HepG2 (cell line): ENCODE data around the gene RPS6KC1. TPM values are rescaled to one million over a fixed set of nuclear protein-coding genes. Genes with fewer than 3 reads are reported as not detected.

ENCODE experiments used
- DMTF1 ChIP-seq: sonication (generic); formaldehyde crosslinking; IDR thresholded peaks from 2 replicates; pipeline ENCODE4 v1.4.0; 2020; ENCODE audit warnings: mild to moderate bottlenecking, missing genetic modification reagents
- IRF9 ChIP-seq: sonication (generic); formaldehyde crosslinking; IDR thresholded peaks from 2 replicates; pipeline ENCODE4 v1.8.0; 2022; ENCODE audit warnings: missing genetic modification reagents, mild to moderate bottlenecking, borderline replicate concordance
- NONO ChIP-seq, 2 experiments: fragments of 450-650 bp in 1 of 2; sonication (generic) in 1 of 2; formaldehyde crosslinking in 1 of 2; IDR thresholded peaks in 1 of 2; conservative IDR thresholded peaks in 1 of 2; 2 replicates each; pipeline versions ENCODE4 v1.6.1 to v1.8.0; 2017 to 2022; ENCODE audit warnings: mild to moderate bottlenecking in 1 of 2, missing genetic modification reagents in 1 of 2, moderate library complexity in 1 of 2
- NR1H2 ChIP-seq: sonication (generic); formaldehyde crosslinking; IDR thresholded peaks from 2 replicates; pipeline ENCODE4 v1.8.1; 2022; ENCODE audit warnings: low read depth, missing genetic modification reagents, borderline replicate concordance
- PAX8 ChIP-seq: sonication (generic); formaldehyde crosslinking; IDR thresholded peaks from 2 replicates; pipeline ENCODE4 v1.8.0; 2022; ENCODE audit warnings: mild to moderate bottlenecking, missing genetic modification reagents, borderline replicate concordance
- SCMH1 ChIP-seq: sonication (generic); formaldehyde crosslinking; IDR thresholded peaks from 2 replicates; pipeline ENCODE4 v1.9.0; 2021; ENCODE audit warnings: missing genetic modification reagents, mild to moderate bottlenecking, borderline replicate concordance
- SP140L ChIP-seq: sonication (generic); formaldehyde crosslinking; IDR thresholded peaks from 2 replicates; pipeline ENCODE4 v1.4.0; 2020; ENCODE audit warnings: missing genetic modification reagents, borderline replicate concordance
- SP4 ChIP-seq: sonication (generic); formaldehyde crosslinking; IDR thresholded peaks from 2 replicates; pipeline ENCODE4 v1.8.1; 2023; ENCODE audit warnings: mild to moderate bottlenecking, missing genetic modification reagents
- ZNF296 ChIP-seq: sonication (generic); formaldehyde crosslinking; conservative IDR thresholded peaks from 2 replicates; pipeline ENCODE4 v1.5.0; 2020; ENCODE audit warnings: mild to moderate bottlenecking, missing genetic modification reagents
- ZNF3 ChIP-seq: IDR thresholded peaks from 2 replicates; pipeline ENCODE4 v1.7.0; 2017; ENCODE audit warnings: inconsistent platforms
- ZNF430 ChIP-seq: sonication (generic); formaldehyde crosslinking; IDR thresholded peaks from 2 replicates; pipeline ENCODE4 v1.9.0; 2021; ENCODE audit warnings: mild to moderate bottlenecking, missing genetic modification reagents
- ZNF549 ChIP-seq: sonication (generic); formaldehyde crosslinking; IDR thresholded peaks from 2 replicates; pipeline ENCODE4 v1.5.0; 2020; ENCODE audit warnings: missing genetic modification reagents
- polyA plus RNA-seq, 8 experiments: library from polyadenylated mRNA; depleted of rRNA in 3 of 8; stranded (reverse) in 7 of 8; unstranded in 1 of 8; fragments of >200 nt; fragmentation: Illumina TruSeq in 4 of 8; extraction: Trizol in 4 of 8; gene quantifications; 2 replicates each; pipeline versions ENCODE4 v1.2.1 to v1.2.3, GENCODE V29; 2011 to 2016; ENCODE audit warnings: low read depth in 4 of 8, missing spikeins in 1 of 8, mixed read lengths in 1 of 8; ENCODE audit not compliant: insufficient read depth in 1 of 8
- total RNA-seq, 5 experiments: library from RNA; depleted of rRNA; stranded (reverse); fragments of >200 nt; fragmentation: Illumina TruSeq; extraction: Trizol; gene quantifications; 2 replicates each; pipeline ENCODE4 v1.2.3, GENCODE V29; 2016; ENCODE audit warnings: low read depth in 1 of 5
- TF ChIP-seq, protein P1 (sequence below): sonication (generic); formaldehyde crosslinking; IDR thresholded peaks from 2 replicates; pipeline ENCODE4 v1.9.0; 2021; ENCODE audit warnings: missing genetic modification reagents, borderline replicate concordance
- TF ChIP-seq, protein P2 (sequence below): sonication (generic); formaldehyde crosslinking; IDR thresholded peaks from 2 replicates; pipeline ENCODE4 v1.4.0; 2020; ENCODE audit warnings: missing genetic modification reagents; ENCODE audit errors: not compliant biosample characterization
- TF ChIP-seq, protein P3 (sequence below): IDR thresholded peaks from 2 replicates; pipeline ENCODE4 v1.6.1; 2012; ENCODE audit warnings: low read length, improper control_type of control experiment
- TF ChIP-seq, protein P4 (sequence below): sonication (generic); IDR thresholded peaks from 2 replicates; pipeline ENCODE4 v1.6.1; 2016; ENCODE audit warnings: low read depth, borderline replicate concordance

RPS6KC1 gene
- total and polyA plus RNA-seq, 2 of the 13 experiments (the other 11 are each of a cell fraction or from before 2014, with no cell fraction given): 11.0 to 25.2 TPM

DNA sequence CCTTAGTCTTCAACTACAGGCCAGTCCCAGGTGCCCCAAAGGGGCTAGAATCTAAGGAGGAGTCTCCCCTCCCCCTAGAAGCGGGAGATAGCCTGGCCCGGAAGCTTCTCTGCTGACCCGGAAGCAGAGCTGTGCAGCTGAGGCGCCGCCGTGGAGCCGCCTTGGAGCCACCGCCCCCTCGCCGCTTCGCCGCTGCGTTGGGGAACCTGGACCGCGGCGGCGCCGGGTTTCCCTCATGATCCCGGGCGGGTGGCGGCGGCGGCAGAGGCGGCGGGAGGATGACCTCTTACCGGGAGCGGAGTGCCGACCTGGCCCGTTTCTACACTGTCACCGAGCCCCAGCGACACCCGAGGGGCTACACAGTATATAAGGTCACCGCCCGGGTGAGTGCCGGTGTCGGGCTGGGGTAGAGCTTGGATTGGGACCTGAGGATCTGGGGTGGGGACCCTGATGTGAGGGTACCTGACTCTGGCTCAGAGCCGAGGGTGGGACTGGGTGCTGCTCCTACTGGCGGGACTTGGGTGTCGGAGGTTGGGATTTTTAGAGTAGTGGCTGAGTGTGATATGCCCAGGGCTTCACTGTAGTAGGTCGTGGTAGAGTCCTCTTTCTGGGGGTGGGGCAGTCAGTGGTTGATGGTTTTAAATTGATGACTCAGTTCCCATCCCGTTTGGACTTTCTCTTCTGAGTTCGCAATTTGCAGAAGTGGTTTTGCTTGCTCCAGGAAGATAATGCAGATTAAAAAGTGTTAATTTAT is at the start of gene RPS6KC1 (continued):
- TF ChIP-seq, protein P1, sequence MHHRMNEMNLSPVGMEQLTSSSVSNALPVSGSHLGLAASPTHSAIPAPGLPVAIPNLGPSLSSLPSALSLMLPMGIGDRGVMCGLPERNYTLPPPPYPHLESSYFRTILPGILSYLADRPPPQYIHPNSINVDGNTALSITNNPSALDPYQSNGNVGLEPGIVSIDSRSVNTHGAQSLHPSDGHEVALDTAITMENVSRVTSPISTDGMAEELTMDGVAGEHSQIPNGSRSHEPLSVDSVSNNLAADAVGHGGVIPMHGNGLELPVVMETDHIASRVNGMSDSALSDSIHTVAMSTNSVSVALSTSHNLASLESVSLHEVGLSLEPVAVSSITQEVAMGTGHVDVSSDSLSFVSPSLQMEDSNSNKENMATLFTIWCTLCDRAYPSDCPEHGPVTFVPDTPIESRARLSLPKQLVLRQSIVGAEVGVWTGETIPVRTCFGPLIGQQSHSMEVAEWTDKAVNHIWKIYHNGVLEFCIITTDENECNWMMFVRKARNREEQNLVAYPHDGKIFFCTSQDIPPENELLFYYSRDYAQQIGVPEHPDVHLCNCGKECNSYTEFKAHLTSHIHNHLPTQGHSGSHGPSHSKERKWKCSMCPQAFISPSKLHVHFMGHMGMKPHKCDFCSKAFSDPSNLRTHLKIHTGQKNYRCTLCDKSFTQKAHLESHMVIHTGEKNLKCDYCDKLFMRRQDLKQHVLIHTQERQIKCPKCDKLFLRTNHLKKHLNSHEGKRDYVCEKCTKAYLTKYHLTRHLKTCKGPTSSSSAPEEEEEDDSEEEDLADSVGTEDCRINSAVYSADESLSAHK: no peak
- TF ChIP-seq IRF9 (CRISPR knock-in tag) (0 out of 2 replicates have a peak, but pooled peaks have one; percentile 76), ZNF549 (CRISPR knock-in tag) (no peak), PAX8 (CRISPR knock-in tag) (no peak), SCMH1 (no peak), NR1H2 (CRISPR knock-in tag) (no peak), SP4 (CRISPR knock-in tag) (no peak), ZNF3 (CRISPR knock-in tag) (no peak), ZNF430 (CRISPR knock-in tag) (no peak), NONO (IDR thresholded peaks at IDR 0.05) (no peak), NONO (CRISPR knock-in tag; conservative IDR thresholded peaks at IDR 0.05) (peak; percentile 79; the same call in 1 of the 2 replicates), ZNF296 (CRISPR knock-in tag) (no peak), DMTF1 (CRISPR knock-in tag) (no peak), SP140L (no peak)
- TF ChIP-seq, protein P2, sequence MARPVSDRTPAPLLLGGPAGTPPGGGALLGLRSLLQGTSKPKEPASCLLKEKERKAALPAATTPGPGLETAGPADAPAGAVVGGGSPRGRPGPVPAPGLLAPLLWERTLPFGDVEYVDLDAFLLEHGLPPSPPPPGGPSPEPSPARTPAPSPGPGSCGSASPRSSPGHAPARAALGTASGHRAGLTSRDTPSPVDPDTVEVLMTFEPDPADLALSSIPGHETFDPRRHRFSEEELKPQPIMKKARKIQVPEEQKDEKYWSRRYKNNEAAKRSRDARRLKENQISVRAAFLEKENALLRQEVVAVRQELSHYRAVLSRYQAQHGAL (CRISPR knock-in tag): no peak
- TF ChIP-seq, protein P3, sequence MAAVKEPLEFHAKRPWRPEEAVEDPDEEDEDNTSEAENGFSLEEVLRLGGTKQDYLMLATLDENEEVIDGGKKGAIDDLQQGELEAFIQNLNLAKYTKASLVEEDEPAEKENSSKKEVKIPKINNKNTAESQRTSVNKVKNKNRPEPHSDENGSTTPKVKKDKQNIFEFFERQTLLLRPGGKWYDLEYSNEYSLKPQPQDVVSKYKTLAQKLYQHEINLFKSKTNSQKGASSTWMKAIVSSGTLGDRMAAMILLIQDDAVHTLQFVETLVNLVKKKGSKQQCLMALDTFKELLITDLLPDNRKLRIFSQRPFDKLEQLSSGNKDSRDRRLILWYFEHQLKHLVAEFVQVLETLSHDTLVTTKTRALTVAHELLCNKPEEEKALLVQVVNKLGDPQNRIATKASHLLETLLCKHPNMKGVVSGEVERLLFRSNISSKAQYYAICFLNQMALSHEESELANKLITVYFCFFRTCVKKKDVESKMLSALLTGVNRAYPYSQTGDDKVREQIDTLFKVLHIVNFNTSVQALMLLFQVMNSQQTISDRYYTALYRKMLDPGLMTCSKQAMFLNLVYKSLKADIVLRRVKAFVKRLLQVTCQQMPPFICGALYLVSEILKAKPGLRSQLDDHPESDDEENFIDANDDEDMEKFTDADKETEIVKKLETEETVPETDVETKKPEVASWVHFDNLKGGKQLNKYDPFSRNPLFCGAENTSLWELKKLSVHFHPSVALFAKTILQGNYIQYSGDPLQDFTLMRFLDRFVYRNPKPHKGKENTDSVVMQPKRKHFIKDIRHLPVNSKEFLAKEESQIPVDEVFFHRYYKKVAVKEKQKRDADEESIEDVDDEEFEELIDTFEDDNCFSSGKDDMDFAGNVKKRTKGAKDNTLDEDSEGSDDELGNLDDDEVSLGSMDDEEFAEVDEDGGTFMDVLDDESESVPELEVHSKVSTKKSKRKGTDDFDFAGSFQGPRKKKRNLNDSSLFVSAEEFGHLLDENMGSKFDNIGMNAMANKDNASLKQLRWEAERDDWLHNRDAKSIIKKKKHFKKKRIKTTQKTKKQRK: no peak
- TF ChIP-seq, protein P4, sequence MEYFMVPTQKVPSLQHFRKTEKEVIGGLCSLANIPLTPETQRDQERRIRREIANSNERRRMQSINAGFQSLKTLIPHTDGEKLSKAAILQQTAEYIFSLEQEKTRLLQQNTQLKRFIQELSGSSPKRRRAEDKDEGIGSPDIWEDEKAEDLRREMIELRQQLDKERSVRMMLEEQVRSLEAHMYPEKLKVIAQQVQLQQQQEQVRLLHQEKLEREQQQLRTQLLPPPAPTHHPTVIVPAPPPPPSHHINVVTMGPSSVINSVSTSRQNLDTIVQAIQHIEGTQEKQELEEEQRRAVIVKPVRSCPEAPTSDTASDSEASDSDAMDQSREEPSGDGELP: peak; percentile 93
